H1 (cell line): ENCODE results near the gene TNS1. TPM values are rescaled to one million over a fixed set of nuclear protein-coding genes. Genes with fewer than 3 reads are reported as not detected.

ENCODE experiments used
- CTCF ChIA-PET: fragments of 300-600 bp; sonication (Branson Sonifier 250); formaldehyde crosslinking; loops from one replicate; lab custom pipeline; 2021; ENCODE audit not compliant: partially characterized antibody; lab: Charles Lee
- POLR2A ChIA-PET: fragments of 300-600 bp; sonication (Branson Sonifier 250); formaldehyde crosslinking; loops from one replicate; lab custom pipeline; 2021; ENCODE audit warnings: inconsistent platforms; ENCODE audit not compliant: partially characterized antibody; lab: Charles Lee
- DNase-seq, 2 experiments: peaks; one replicate each; pipeline versions ENCODE4 v3.0.0 to v3.0.0-alpha.2; 2010 to 2022; ENCODE audit warnings: low spot score in 2 of 2, low read depth in 1 of 2, mixed read lengths in 1 of 2
- FAIRE-seq: peaks from 2 replicates; lab custom pipeline; 2011; peaks lifted over from hg19 to GRCh38; lab: Jason Lieb, UNC
- H2AFZ ChIP-seq: 2 replicates; pipeline ENCODE4 v1.8.1; 2012; ENCODE audit warnings: low read length, inconsistent platforms
- H2AK5ac ChIP-seq: 2 replicates; pipeline ENCODE4 v1.6.1; 2013; ENCODE audit warnings: low read depth, low read length
- H2BK120ac ChIP-seq: replicated peaks from 2 replicates; pipeline ENCODE3; 2013; ENCODE audit warnings: low read depth, low read length, inconsistent platforms
- H2BK12ac ChIP-seq: 2 replicates; pipeline ENCODE4 v1.6.1; 2013; ENCODE audit warnings: low read depth, low read length
- H2BK15ac ChIP-seq: 2 replicates; pipeline ENCODE4 v1.6.1; 2013; ENCODE audit warnings: low read length
- H2BK20ac ChIP-seq: 2 replicates; pipeline ENCODE4 v1.6.1; 2013; ENCODE audit warnings: low read length
- H2BK5ac ChIP-seq: 2 replicates; pipeline ENCODE4 v1.6.1; 2013; ENCODE audit warnings: low read depth, low read length
- H3K14ac ChIP-seq: 2 replicates; pipeline ENCODE4 v1.6.1; 2013; ENCODE audit warnings: inconsistent platforms; ENCODE audit not compliant: insufficient read length
- H3K18ac ChIP-seq: 2 replicates; pipeline ENCODE4 v1.6.1; 2013; ENCODE audit warnings: low read length; ENCODE audit errors: extremely low read depth
- H3K23ac ChIP-seq: 2 replicates; pipeline ENCODE4 v1.6.1; 2013; ENCODE audit warnings: inconsistent platforms; ENCODE audit not compliant: insufficient read length
- H3K23me2 ChIP-seq: 2 replicates; pipeline ENCODE4 v1.6.1; 2013; ENCODE audit warnings: low read depth, low read length
- H3K27ac ChIP-seq: 2 replicates; pipeline ENCODE4 v1.6.1; 2011; ENCODE audit warnings: low read depth, low read length, inconsistent platforms
- H3K27me3 ChIP-seq, 4 experiments: replicated peaks in 1 of 4; 1 replicate in 1 of 4; 2 replicates in 3 of 4; pipeline versions ENCODE4 v1.6.1 to v1.8.1; 2011 to 2013; ENCODE audit warnings: low read length in 3 of 4, mild to moderate bottlenecking in 3 of 4, inconsistent platforms in 2 of 4, mixed read lengths in 2 of 4, moderate library complexity in 1 of 4; ENCODE audit not compliant: control insufficient read depth in 3 of 4, insufficient read depth in 3 of 4; ENCODE audit errors: extremely low read depth in 1 of 4
- H3K36me3 ChIP-seq, 4 experiments: 2 replicates each; pipeline versions ENCODE4 v1.6.1 to v1.8.1; 2011 to 2013; ENCODE audit warnings: mild to moderate bottlenecking in 4 of 4, low read length in 3 of 4, moderate library complexity in 2 of 4, control low read depth in 1 of 4, inconsistent platforms in 1 of 4; ENCODE audit not compliant: insufficient read depth in 4 of 4, control insufficient read depth in 2 of 4
- H3K4ac ChIP-seq: replicated peaks from 2 replicates; pipeline ENCODE3; 2013; ENCODE audit warnings: low read length, low read depth, mixed read lengths, inconsistent platforms; ENCODE audit not compliant: insufficient read length
- H3K4me1 ChIP-seq, 4 experiments: replicated peaks in 1 of 4; 1 replicate in 1 of 4; 2 replicates in 3 of 4; pipeline versions ENCODE4 v1.6.1 to v1.8.1; 2011 to 2013; ENCODE audit warnings: low read length in 3 of 4, inconsistent platforms in 2 of 4, mixed read lengths in 1 of 4; ENCODE audit not compliant: insufficient read depth in 4 of 4, control insufficient read depth in 3 of 4
- H3K4me2 ChIP-seq, 2 experiments: 2 replicates each; pipeline versions ENCODE4 v1.6.1 to v1.8.1; 2011 to 2013; ENCODE audit warnings: low read depth in 2 of 2, low read length in 2 of 2, control low read depth in 1 of 2, inconsistent platforms in 1 of 2, mild to moderate bottlenecking in 1 of 2; ENCODE audit not compliant: insufficient read depth in 1 of 2
- H3K4me3 ChIP-seq, 4 experiments: fragments of 200-600, 300-600 bp in 1 of 4; sonication (generic), shearing (Covaris generic), sonication (Bioruptor Twin) in 1 of 4; 2 replicates each; pipeline versions ENCODE4 v1.5.1 to v1.8.1; 2011 to 2016; ENCODE audit warnings: low read length in 4 of 4, low read depth in 3 of 4, control low read depth in 2 of 4, inconsistent platforms in 2 of 4, mild to moderate bottlenecking in 2 of 4, mixed read lengths in 1 of 4, moderate library complexity in 1 of 4; ENCODE audit not compliant: insufficient read depth in 2 of 4; ENCODE audit errors: extremely low read depth in 1 of 4
- H3K56ac ChIP-seq: replicated peaks from 2 replicates; pipeline ENCODE3; 2013; ENCODE audit warnings: low read depth, mild to moderate bottlenecking, mixed read lengths, low read length, inconsistent platforms; ENCODE audit not compliant: insufficient read length
- H3K79me1 ChIP-seq: 2 replicates; pipeline ENCODE4 v1.6.1; 2013; ENCODE audit warnings: low read depth, low read length, control low read depth
- H3K79me2 ChIP-seq, 2 experiments: 2 replicates each; pipeline versions ENCODE4 v1.6.1 to v1.8.1; 2012 to 2013; ENCODE audit warnings: low read length in 2 of 2, mild to moderate bottlenecking in 2 of 2, inconsistent platforms in 1 of 2; ENCODE audit not compliant: insufficient read depth in 2 of 2, control insufficient read depth in 1 of 2
- H3K9ac ChIP-seq, 4 experiments: replicated peaks in 1 of 4; 1 replicate in 1 of 4; 2 replicates in 3 of 4; pipeline versions ENCODE4 v1.6.1 to v1.8.1; 2011 to 2013; ENCODE audit warnings: low read depth in 3 of 4, low read length in 3 of 4, control low read depth in 2 of 4, mild to moderate bottlenecking in 2 of 4, moderate library complexity in 2 of 4, inconsistent platforms in 1 of 4; ENCODE audit errors: extremely low read depth in 1 of 4
- H3K9me3 ChIP-seq, 2 experiments: 2 replicates each; pipeline versions ENCODE4 v1.6.1 to v1.8.1; 2012 to 2013; ENCODE audit warnings: mild to moderate bottlenecking in 2 of 2, moderate library complexity in 2 of 2, control low read depth in 1 of 2, inconsistent platforms in 1 of 2, low read depth in 1 of 2, low read length in 1 of 2, mixed read lengths in 1 of 2; ENCODE audit not compliant: insufficient read depth in 2 of 2
- H4K20me1 ChIP-seq, 2 experiments: replicated peaks in 1 of 2; 2 replicates each; pipeline versions ENCODE3 to v1.8.1; 2011 to 2013; ENCODE audit warnings: inconsistent platforms in 2 of 2, low read length in 2 of 2, mild to moderate bottlenecking in 1 of 2; ENCODE audit not compliant: insufficient read depth in 2 of 2, control insufficient read depth in 1 of 2
- H4K5ac ChIP-seq: 2 replicates; pipeline ENCODE4 v1.6.1; 2013; ENCODE audit warnings: low read length, low read depth, mixed read lengths, inconsistent platforms; ENCODE audit not compliant: insufficient read length
- H4K8ac ChIP-seq: 2 replicates; pipeline ENCODE4 v1.8.0; 2013; ENCODE audit warnings: mild to moderate bottlenecking, moderate library complexity, low read length, inconsistent platforms; ENCODE audit not compliant: insufficient read depth; ENCODE audit errors: extremely low read depth
- H4K91ac ChIP-seq: replicated peaks from 2 replicates; pipeline ENCODE3; 2013; ENCODE audit warnings: low read length, mixed read lengths, inconsistent platforms; ENCODE audit not compliant: insufficient read length
- FOSL1 ChIP-seq: IDR thresholded peaks from 2 replicates; pipeline ENCODE4 v1.6.1; 2011; ENCODE audit warnings: mild to moderate bottlenecking, low read depth, low read length, moderate library complexity; ENCODE audit not compliant: insufficient read depth
- JUN ChIP-seq: IDR thresholded peaks from 2 replicates; pipeline ENCODE4 v1.6.1; 2011; ENCODE audit warnings: low read depth, mild to moderate bottlenecking, improper control_type of control experiment, low read length
- JUND ChIP-seq: IDR thresholded peaks from 2 replicates; pipeline ENCODE4 v1.6.1; 2011; ENCODE audit warnings: mild to moderate bottlenecking, improper control_type of control experiment, low read length
- POU5F1 ChIP-seq: IDR thresholded peaks from 2 replicates; pipeline ENCODE4 v1.6.1; 2011; ENCODE audit warnings: low read depth, mild to moderate bottlenecking, low read length, moderate library complexity
- RXRA ChIP-seq: IDR thresholded peaks from 2 replicates; pipeline ENCODE4 v1.6.1; 2011; ENCODE audit warnings: low read depth, mild to moderate bottlenecking, low read length, moderate library complexity; ENCODE audit not compliant: insufficient read depth
- SIN3A ChIP-seq, 2 experiments: IDR thresholded peaks in 1 of 2; conservative IDR thresholded peaks in 1 of 2; 2 replicates each; pipeline ENCODE4 v1.6.1; 2011 to 2012; ENCODE audit warnings: low read length in 2 of 2, improper control_type of control experiment in 1 of 2, low read depth in 1 of 2, mild to moderate bottlenecking in 1 of 2
- SP2 ChIP-seq: IDR thresholded peaks from 2 replicates; pipeline ENCODE4 v1.6.1; 2012; ENCODE audit warnings: mild to moderate bottlenecking, low read length, inconsistent platforms
- WGBS, 2 experiments: shearing (Covaris generic) in 1 of 2; methylation state at CpG; one replicate each; pipeline versions ENCODE4 v1.1.6 to v1.1.7; 2013 to 2015; ENCODE audit warnings: low lambda C conversion rate in 2 of 2, mixed read lengths in 2 of 2, inconsistent platforms in 1 of 2, low coverage in 1 of 2, missing lambda C conversion rate in 1 of 2; ENCODE audit not compliant: insufficient replicate concordance in 2 of 2, insufficient coverage in 1 of 2, insufficient read length in 1 of 2; ENCODE audit errors: extremely low coverage in 1 of 2, missing lambda C conversion rate in 1 of 2; 5-methylcytosine and 5-hydroxymethylcytosine counted together
- polyA plus RNA-seq, 7 experiments: library from polyadenylated mRNA; depleted of rRNA in 3 of 7; stranded (reverse) in 5 of 7; unstranded in 2 of 7; fragments of >200 nt in 5 of 7; fragments of 200-250 nt in 2 of 7; gene quantifications; 1 replicate in 5 of 7; 2 replicates in 1 of 7; 4 replicates in 1 of 7; pipeline versions ENCODE4 v1.2.1 to v1.2.3, GENCODE V29; 2011 to 2013; ENCODE audit warnings: missing spikeins in 2 of 7, mixed read lengths in 2 of 7
- total RNA-seq: library from RNA; stranded (reverse); fragmentation: NEBNext Ultra II Directional; extraction: Animal tissue kit (Norgen Biotek cat#: 25700); gene quantifications from 2 replicates; pipeline ENCODE4 v1.2.1, GENCODE V29; 2021

The TNS1 gene
- total and polyA plus RNA-seq, 2 of the 8 experiments (the other 6 are each of a cell fraction or from before 2014, with no cell fraction given): 1.5 to 5.1 TPM

GRCh38 chr2:218039171-218039570 lies 36.4 kb upstream of the TNS1 start:
- H3K4me1 ChIP-seq: peaks cover 0 to 1% (median 0%) of the 10 kb centered on the region in 4 experiments; a peak in 1 of 7 replicates

More at GRCh38 chr2:218039171-218039570, 36.4 kb upstream of the TNS1 start:
- Histone ChIP-seq H2BK12ac (no peak overlapping the region), H3K14ac (no peak overlapping the region), H3K27ac (no peak overlapping the region), H3K56ac (no peak overlapping the region), H3K79me1 (no peaks in the 10 kb centered on the region), H3K4ac (no peak overlapping the region), H3K79me2 (no peaks in the 10 kb centered on the region), H3K4me3 (no peak overlapping the region)
- no peak for FAIRE-seq
- no peak for DNase-seq
- TF ChIP-seq POU5F1 (no peak), FOSL1 (no peak), SP2 (no peak), JUND (no peak), RXRA (no peak), SIN3A (conservative IDR thresholded peaks at IDR 0.05 in 1 of 2, IDR thresholded peaks at IDR 0.05 in 1 of 2; ENCODE audit: low read depth in 1 of 2, low read length in 2 of 2) (no peak), JUN (no peak)
- TF ChIP-seq, all 59 proteins: peak for 0
- Histone ChIP-seq H2AK5ac (no peak overlapping the region), H3K18ac (no peak overlapping the region), H2BK120ac (no peak overlapping the region), H2BK5ac (no peak overlapping the region), H3K23ac (no peak overlapping the region), H3K27me3 (peaks cover 0 to 6% (median 3%) of the 10 kb centered on the region in 4 experiments; a peak in 6 of 7 replicates), H3K36me3 (no peaks in the 10 kb centered on the region), H2BK15ac (no peak overlapping the region), H4K5ac (no peak overlapping the region), H4K91ac (no peak overlapping the region), H4K20me1 (no peaks in the 10 kb centered on the region), H2BK20ac (no peak overlapping the region), H3K4me2 (no peak overlapping the region), H3K23me2 (peaks cover 5% of the 10 kb centered on the region; the same call in 1 of the 2 replicates), H3K9me3 (peaks cover 7 to 8% of the 10 kb centered on the region in 2 experiments; a peak in 2 of 4 replicates), H4K8ac (no peak overlapping the region), H3K9ac (no peak overlapping the region), H2AFZ (no peak overlapping the region)
- ChIA-PET CTCF (interaction anchor here (0.7 to 4.5 kb wide), 7 partner anchors 11 to 1757 kb away, joined by 3 to 19 read pairs (median 3); no protein-coding TSS in a partner anchor), POLR2A (interaction anchor here (1.2 kb wide), 1 partner anchor 39 kb away, joined by 3 read pairs; no protein-coding TSS in a partner anchor)
- WGBS, 2 experiments: 93% methylated on average over 2 of the region's 2 CpGs; no CpG with 5 or more reads in 1 of the 2 experiments
